GM18499 (cell line): ENCODE results near the gene SBF1.

Experiments used
- ATAC-seq: cut with Tn5 transposase; IDR thresholded peaks from one replicate; pipeline ENCODE4 v1.9.1; 2021; ENCODE audit warnings: moderate number of reproducible peaks; ENCODE audit not compliant: insufficient read depth, unreplicated experiment

The SBF1 gene

DNA sequence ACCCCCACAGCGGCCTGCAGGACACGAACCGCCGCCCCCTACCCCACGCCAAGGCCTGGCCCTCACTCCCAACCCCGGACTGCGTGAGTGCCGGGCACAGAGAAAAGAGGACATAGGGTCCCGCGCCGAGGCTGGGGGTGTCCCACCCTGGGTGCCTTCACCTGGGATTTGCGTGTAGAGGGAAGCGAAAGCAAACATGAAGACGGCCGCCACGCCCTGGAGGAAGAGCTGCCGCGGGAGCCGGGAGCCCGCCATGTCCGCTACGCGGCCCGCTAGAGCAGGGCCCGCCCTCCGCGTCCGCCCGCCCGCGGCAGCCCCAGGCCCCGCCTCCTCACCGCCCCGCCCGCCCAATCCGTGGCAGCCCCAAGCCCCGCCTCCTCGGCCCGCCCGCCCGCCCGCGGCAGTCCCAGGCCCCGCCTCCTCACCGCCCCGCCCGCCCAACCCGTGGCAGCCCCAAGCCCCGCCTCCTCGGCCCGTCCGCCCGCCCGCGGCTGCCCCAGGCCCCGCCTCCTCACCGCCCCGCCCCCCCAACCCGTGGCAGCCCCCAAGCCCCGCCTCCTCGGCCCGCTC, 32.7 kb upstream of the SBF1 start, which contains the start of gene LMF2:
TSS of gene LMF2 (minus strand) at position 282 of the 570 bp plus-strand sequence. CDS start at position 255, 27 bp downstream.
- no peak for ATAC-seq

DNA sequence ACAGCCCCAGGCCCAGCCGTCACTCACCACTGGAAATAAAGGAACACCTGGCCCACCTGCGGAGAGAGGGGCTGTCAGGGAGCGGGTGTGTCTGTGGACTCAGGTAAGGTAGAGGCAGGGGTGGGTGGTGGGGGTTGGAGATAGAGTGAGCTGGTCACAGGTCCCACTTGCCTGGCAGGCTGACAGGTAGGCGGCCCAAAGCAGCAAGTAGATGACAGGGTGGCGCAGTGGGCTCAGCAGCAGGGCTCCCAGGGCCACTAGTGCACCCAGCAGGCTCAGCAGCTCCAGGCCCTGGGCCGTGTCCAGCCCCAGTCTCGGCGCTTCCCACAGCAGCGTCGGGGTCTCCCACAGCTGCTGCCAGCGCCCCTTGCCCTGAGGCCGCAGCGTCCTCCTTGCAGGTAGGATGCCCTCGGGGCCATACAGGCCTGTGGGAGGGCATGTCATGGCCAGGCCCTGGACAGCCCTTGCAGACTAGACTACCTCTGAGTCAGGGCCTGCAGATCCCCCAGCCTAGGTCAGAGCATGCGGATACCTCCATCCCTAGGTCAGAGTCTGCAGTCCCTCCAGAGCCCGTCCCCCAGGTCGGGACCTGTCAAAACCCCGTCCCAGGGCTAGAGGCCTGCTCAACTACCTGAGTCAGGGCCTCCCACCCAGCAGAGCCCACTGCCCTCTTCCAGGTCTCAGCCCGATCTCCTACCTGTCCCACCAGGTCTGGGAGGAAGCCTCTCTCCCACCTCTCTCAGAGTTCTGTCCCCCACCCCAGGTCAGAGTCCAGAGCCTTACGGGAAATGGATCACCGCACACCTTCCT, 32.0 kb upstream of the SBF1 start:
- no peak for ATAC-seq

GRCh38 chr22:50505776-50506610, 31.2 kb upstream of the SBF1 start:
- ATAC-seq = no peak

DNA sequence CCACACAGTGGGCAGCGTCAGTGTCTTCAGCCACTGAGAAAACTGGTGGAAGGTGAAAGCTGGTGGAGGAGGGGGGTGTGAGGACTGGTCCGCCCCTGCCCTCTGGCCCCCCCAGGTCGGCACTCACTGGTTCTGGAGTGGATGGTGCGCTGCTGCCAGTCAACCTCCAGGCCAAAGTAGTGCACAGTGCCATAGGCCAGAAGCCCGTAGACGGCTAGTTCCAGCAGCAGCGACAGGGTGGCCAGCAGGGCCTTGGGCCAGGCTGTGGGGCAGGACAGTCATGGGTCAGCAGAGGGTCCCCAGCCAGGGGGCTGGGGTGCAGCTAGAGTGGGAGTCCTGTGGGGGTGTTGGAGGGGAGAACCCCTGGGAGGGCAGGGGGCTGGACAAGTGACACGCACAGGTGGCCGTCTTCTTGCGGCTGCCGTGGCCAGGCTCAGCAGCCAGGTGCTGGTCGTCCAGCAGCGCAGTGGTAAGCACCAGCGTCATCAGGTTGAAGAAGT, 30.5 kb upstream of the SBF1 start:
- no peak for ATAC-seq

DNA sequence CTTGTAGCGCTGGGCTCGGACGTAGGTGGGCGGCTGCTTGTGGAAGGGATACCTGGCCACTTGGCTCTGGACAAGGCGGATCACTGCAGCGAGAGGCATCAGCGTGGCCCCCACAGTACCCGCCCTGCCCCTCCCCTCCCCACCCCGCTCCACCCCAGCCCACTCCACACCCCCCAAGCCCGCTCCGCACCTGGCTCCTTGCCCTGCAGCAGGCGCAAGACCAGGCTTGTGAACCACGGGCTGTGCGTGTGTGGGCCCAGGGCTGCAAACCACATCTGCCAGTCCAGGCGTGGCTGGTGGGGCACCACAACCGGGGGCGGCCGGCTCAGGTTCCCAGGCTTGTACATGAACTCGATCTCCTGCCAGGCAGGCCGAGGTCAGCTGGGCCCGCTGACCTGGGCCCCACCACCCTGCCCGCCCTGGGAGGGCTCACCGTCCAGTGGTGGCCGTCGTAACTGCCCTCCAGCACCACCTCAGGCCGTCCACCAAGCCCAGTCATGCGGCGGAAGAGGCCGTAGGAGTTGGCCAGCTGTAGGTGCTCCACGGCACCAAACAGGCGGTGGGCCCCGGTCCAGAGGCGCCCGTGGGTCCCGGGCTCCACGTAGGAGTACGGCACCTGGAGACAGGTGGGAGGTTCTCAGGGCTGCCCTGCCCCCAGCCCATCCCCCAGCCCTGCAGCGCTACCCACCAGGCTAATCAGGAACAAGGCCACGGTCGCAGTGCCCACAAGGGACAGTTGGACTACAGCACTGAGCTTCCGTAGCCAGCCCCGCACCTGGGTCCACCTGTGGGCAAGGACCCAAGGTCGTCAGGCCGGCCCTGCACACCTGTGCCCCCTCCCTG, 29.8 kb upstream of the SBF1 start:
- ATAC-seq = no peak

- ATAC-seq = no peak
These were observed 28.8 kb upstream of the SBF1 start for GRCh38 chr22:50503475-50504145.

DNA sequence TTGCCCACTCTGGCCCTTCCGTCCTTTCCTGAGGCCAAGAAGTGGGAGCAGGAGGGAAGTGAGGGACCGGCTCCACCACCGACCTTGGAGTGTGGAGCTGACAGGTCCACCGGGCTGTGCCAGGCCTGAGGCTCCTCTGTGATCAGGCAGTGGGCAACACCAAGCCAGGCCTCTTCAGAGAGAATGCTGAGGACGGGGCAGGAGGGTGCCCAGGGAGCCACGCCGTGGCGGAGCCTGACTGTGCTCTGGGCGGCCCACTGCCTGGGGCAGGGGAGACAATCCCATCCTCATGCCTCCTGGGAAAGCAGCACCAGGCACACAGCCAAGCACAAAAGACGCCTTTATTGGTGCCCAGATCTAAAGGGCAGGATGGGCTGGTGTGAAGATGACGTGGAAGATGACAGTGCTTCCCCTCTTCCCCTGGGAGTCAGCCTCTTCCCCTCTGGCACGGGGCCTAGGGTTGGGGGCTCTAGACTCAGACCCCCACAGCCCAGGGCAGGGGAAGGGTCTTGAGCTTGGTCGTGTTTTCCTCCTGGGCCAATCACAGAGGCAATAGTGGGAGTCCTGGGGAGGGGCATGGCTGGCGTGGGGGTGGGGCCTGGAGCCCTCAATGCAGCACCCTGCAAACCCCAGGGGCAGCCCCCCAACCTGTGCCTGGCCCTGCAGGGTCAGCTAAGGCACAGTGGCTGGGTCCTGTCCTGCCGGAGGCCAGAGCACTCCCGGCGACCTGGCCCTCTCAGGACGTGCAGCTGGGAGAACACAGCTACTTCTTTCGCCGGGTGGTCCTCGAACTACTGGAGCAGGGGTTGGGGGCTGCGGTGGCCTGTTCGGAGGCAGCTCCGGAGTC, 28.0 kb upstream of the SBF1 start:
- no peak for ATAC-seq

DNA sequence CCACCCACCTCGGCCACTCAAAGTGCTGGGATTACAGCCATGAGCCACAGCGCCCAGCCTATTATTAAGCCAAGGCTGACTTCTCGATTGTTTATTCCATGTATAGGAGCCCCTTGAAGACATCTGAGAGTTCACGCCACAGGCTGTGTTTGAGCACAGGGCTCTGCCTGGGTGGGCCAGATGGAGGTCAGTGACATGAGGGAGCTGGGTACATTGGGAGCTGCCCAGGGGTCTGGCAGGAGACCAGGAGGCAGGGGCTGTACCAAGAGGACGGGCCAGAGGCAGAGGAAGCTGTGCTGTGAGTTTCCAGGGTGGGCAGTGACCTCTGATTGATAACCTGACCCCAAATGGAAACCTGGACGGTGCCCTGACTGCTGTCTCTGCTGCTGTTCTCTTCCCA, 27.3 kb upstream of the SBF1 start:
- ATAC-seq = no peak

GRCh38 chr22:50500452-50500851, 25.6 kb upstream of the SBF1 start:
- no peak for ATAC-seq

DNA sequence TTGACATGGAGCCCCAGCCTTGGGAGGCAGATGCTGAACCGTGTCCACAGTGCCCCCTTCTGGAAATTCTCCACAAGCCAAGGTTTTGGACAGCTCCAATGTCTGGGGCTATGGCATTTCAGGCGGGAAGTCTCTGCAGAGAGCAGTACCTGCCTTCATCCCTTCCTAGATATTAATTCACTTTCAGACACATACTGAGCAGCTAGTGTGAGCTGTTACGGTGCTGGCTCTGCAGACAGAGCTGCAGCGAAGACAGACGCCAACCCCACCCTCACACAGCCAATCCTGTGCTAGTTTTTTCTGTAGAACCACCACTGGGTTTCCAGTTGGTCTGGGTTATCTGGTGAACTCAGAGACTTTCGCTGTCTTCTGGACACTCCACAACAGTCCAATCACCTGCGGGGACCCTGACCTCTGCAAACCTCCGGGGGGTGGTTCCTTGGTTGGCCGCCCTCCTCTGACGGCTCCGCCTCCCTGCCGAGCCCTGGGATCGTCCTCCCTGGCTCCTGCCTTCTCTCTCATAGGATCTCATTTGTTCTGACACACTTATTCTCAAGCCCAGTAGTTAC, 23.6 kb upstream of the SBF1 start:
- no peak for ATAC-seq

- ATAC-seq = no peak
These were observed 22.3 kb upstream of the SBF1 start for GRCh38 chr22:50497093-50497492.

- ATAC-seq = no peak
These were observed 15.9 kb upstream of the SBF1 start for GRCh38 chr22:50490531-50491308.

GRCh38 chr22:50489363-50490243, 14.8 kb upstream of the SBF1 start:
- ATAC-seq = no peak

DNA sequence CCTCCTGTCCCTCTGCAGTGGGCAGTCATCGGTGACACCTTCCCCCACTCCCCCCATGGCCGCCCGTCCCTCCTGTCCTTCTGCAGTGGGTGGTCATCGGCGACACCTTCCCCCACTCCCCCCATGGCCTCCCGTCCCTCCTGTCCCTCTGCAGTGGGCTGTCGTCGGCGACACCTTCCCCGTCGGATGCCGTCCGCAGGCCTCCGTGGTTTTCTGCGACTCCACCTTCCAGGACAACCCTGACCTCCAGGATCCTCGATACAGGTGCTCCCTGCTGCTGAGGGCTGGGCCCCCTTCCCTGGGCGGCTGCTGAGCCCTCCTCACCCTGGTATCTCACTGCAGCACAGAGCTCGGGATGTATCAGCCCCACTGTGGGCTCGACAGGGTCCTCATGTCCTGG, 14.1 kb upstream of the SBF1 start:
- no peak for ATAC-seq

DNA sequence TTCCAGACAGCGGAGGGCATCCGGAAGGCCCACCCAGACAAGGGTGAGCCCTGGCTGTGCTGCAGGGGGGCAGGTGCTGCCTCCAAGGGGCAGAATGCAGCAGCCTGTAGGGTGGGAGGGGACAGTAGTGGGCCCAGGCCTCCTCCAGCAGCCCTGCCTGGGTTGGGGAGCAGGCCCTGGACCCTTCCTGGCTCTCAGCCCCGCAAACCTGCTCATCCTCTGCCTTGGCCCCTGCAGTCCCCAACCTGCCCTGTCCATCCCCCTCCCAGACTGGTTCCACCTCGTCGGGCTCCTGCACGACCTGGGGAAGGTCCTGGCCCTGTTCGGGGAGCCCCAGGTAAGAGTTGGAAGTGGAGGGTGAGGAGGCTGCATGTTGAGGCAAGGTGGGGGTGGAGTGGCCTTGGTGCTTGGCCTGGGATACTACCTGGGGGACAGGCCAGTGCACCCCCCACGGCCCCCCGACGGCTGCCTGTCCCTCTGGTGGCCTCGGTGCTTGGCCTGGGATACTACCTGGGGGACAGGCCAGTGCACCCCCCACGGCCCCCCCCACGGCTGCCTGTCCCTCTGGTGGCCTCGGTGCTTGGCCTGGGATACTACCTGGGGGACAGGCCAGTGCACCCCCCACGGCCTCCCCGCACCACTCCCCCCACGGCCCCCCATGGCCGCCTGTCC, 13.3 kb upstream of the SBF1 start:
- ATAC-seq = no peak
